Measurements from ENCODE around the gene CPM. TPM values are rescaled to one million over a fixed set of nuclear protein-coding genes. Genes with fewer than 3 reads are reported as not detected.

CPM gene
- total and polyA plus RNA-seq, 10 of the 15 experiments (the other 5 are each of a cell fraction or from before 2014, with no cell fraction given): 0.06 to 1.7 (median 0.41) TPM

DNA sequence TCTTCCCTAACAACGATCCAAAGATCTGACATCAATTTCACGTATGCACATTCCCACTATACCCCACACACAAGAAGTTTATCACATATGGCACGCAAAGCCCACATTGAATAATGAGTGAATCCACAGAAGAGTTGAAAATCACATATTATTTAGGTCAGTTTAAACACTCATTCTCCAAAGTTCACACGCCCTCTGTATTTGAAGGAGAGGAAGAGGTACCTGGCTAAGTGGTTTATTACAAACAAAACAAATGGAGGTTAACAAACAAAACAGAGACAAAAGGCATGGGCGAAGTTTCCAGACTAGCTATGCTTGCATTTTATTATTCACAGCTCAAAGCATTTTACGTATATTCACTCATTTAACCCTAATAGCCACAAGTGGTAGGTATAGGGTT is 41.8 kb downstream of the CPM start:
- Histone ChIP-seq H3K79me2 (ENCODE audit: control insufficient read depth, insufficient read depth, low read length) (no peaks in the 10 kb centered on the region), H3K27ac (ENCODE audit: control insufficient read depth, insufficient read depth) (no peak overlapping the region), H3K4me3 (no peak overlapping the region), H3K36me3 (ENCODE audit: control insufficient read depth in 2 of 2, insufficient read depth in 2 of 2, low read length in 1 of 2) (no peaks in the 10 kb centered on the region), H3K9ac (ENCODE audit: control insufficient read depth, insufficient read depth, low read length) (no peak overlapping the region), H3K9me3 (replicated peaks; ENCODE audit: control insufficient read depth, insufficient read depth, low read length) (no peaks in the 10 kb centered on the region), H3K4me2 (ENCODE audit: control insufficient read depth, insufficient read depth) (no peak overlapping the region), H4K20me1 (ENCODE audit: control insufficient read depth, insufficient read depth) (no peaks in the 10 kb centered on the region), H3K27me3 (replicated peaks in 1 of 2; ENCODE audit: control insufficient read depth in 2 of 2, insufficient read depth in 2 of 2, low read length in 1 of 2) (no peaks in the 10 kb centered on the region), H3K4me1 (ENCODE audit: control insufficient read depth, insufficient read depth, low read length) (no peaks in the 10 kb centered on the region), H2AFZ (ENCODE audit: control insufficient read depth, low read depth, low read length) (no peak overlapping the region)
- no peak for DNase-seq (ENCODE audit: low read depth, low spot score)
- ChIA-PET POLR2A (no interaction called here), RAD21 (ENCODE audit: unreplicated experiment) (no interaction called here), CTCF (no interaction called here), SMC1A (ENCODE audit: uncharacterized antibody, unreplicated experiment) (interaction anchor here (0.6 to 1.2 kb wide), 2 partner anchors 20 to 179 kb away, joined by 3 read pairs; no protein-coding TSS in a partner anchor)
- intact Hi-C loops (cut with micrococcal nuclease; ENCODE audit: unreplicated experiment) (no loop called here), in situ Hi-C loops (cut with MboI) (no loop called here)
- no peak for ATAC-seq
- no TSS peak for BruUV-seq (replicated peaks)
- 46% methylated on average over 6 of the region's 6 CpGs for WGBS (ENCODE audit: insufficient coverage, insufficient replicate concordance, low lambda C conversion rate, missing lambda C conversion rate)
- no peak for TF ChIP-seq ZSCAN29 (IDR thresholded peaks at IDR 0.05)
- no peak for TF ChIP-seq BRCA1 (IDR thresholded peaks at IDR 0.05; ENCODE audit: low read depth, low read length)
- FAIRE-seq: no peak

DNA sequence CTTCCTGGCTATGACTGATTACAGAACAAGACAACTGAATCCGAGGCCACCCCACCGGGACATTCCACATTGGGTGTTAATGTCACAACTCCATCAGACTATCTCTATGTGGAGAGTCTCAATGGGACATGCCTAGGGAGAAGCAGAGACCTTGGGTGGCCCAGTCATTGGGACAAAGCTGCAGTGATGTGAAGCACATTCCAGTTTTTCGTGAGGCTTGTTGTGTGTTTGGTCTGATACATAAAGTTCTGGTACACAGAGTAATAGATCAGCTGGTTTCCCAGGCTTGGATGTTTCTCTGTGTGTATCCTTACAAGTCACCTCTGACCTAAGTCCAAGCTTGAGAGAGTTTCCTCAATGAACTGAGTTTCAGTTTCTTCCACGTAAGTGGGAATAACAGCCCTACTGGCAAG is 42.3 kb downstream of the CPM start:
- H3K36me3 ChIP-seq (ENCODE audit: control insufficient read depth in 2 of 2, insufficient read depth in 2 of 2, low read length in 1 of 2): no peaks in the 10 kb centered on the region
- no peak for ATAC-seq
- WGBS (ENCODE audit: insufficient coverage, insufficient replicate concordance, low lambda C conversion rate, missing lambda C conversion rate): 38% methylated on average over 4 of the region's 4 CpGs
- intact Hi-C loops (cut with micrococcal nuclease; ENCODE audit: unreplicated experiment) (no loop called here), in situ Hi-C loops (cut with MboI) (no loop called here)
- ChIA-PET RAD21 (ENCODE audit: unreplicated experiment) (no interaction called here), POLR2A (no interaction called here), CTCF (interaction anchor here (0.6 kb wide), 1 partner anchor 54 kb away, joined by 3 read pairs; no protein-coding TSS in a partner anchor), SMC1A (ENCODE audit: uncharacterized antibody, unreplicated experiment) (no interaction called here)
- H3K27me3 ChIP-seq (replicated peaks in 1 of 2; ENCODE audit: control insufficient read depth in 2 of 2, insufficient read depth in 2 of 2, low read length in 1 of 2): no peaks in the 10 kb centered on the region
- BruUV-seq (replicated peaks): no TSS peak
- no peak for FAIRE-seq
- H3K4me2 ChIP-seq (ENCODE audit: control insufficient read depth, insufficient read depth): no peak overlapping the region
- no peaks in the 10 kb centered on the region for H4K20me1 ChIP-seq (ENCODE audit: control insufficient read depth, insufficient read depth)
- H3K79me2 ChIP-seq (ENCODE audit: control insufficient read depth, insufficient read depth, low read length): no peaks in the 10 kb centered on the region
- no peaks in the 10 kb centered on the region for H3K4me1 ChIP-seq (ENCODE audit: control insufficient read depth, insufficient read depth, low read length)
- DNase-seq (ENCODE audit: low read depth, low spot score): no peak
- H3K9me3 ChIP-seq (replicated peaks; ENCODE audit: control insufficient read depth, insufficient read depth, low read length): no peaks in the 10 kb centered on the region
- H3K9ac ChIP-seq (ENCODE audit: control insufficient read depth, insufficient read depth, low read length): no peak overlapping the region
- no peak overlapping the region for H3K27ac ChIP-seq (ENCODE audit: control insufficient read depth, insufficient read depth)
- no peak overlapping the region for H3K4me3 ChIP-seq
- no peak overlapping the region for H2AFZ ChIP-seq (ENCODE audit: control insufficient read depth, low read depth, low read length)
- TF ChIP-seq MXI1 (IDR thresholded peaks at IDR 0.05; ENCODE audit: low read depth, low read length): no peak
- TF ChIP-seq BHLHE40 (IDR thresholded peaks at IDR 0.05; ENCODE audit: borderline replicate concordance in 1 of 2, low read depth in 2 of 2, low read length in 1 of 2): no peak
- TF ChIP-seq, protein P1, sequence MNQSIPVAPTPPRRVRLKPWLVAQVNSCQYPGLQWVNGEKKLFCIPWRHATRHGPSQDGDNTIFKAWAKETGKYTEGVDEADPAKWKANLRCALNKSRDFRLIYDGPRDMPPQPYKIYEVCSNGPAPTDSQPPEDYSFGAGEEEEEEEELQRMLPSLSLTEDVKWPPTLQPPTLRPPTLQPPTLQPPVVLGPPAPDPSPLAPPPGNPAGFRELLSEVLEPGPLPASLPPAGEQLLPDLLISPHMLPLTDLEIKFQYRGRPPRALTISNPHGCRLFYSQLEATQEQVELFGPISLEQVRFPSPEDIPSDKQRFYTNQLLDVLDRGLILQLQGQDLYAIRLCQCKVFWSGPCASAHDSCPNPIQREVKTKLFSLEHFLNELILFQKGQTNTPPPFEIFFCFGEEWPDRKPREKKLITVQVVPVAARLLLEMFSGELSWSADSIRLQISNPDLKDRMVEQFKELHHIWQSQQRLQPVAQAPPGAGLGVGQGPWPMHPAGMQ (IDR thresholded peaks at IDR 0.05; ENCODE audit: borderline replicate concordance): no peak
- TF ChIP-seq BMI1 (IDR thresholded peaks at IDR 0.05; ENCODE audit: borderline replicate concordance): no peak
- TF ChIP-seq NR2C2 (IDR thresholded peaks at IDR 0.05; ENCODE audit: borderline replicate concordance, control insufficient read depth, insufficient read length, low read depth): no peak
- TF ChIP-seq, protein P2, sequence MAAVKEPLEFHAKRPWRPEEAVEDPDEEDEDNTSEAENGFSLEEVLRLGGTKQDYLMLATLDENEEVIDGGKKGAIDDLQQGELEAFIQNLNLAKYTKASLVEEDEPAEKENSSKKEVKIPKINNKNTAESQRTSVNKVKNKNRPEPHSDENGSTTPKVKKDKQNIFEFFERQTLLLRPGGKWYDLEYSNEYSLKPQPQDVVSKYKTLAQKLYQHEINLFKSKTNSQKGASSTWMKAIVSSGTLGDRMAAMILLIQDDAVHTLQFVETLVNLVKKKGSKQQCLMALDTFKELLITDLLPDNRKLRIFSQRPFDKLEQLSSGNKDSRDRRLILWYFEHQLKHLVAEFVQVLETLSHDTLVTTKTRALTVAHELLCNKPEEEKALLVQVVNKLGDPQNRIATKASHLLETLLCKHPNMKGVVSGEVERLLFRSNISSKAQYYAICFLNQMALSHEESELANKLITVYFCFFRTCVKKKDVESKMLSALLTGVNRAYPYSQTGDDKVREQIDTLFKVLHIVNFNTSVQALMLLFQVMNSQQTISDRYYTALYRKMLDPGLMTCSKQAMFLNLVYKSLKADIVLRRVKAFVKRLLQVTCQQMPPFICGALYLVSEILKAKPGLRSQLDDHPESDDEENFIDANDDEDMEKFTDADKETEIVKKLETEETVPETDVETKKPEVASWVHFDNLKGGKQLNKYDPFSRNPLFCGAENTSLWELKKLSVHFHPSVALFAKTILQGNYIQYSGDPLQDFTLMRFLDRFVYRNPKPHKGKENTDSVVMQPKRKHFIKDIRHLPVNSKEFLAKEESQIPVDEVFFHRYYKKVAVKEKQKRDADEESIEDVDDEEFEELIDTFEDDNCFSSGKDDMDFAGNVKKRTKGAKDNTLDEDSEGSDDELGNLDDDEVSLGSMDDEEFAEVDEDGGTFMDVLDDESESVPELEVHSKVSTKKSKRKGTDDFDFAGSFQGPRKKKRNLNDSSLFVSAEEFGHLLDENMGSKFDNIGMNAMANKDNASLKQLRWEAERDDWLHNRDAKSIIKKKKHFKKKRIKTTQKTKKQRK (IDR thresholded peaks at IDR 0.05; ENCODE audit: low read depth, low read length): no peak
- TF ChIP-seq BRCA1 (IDR thresholded peaks at IDR 0.05; ENCODE audit: low read depth, low read length): no peak
- TF ChIP-seq RB1 (IDR thresholded peaks at IDR 0.05; ENCODE audit: borderline replicate concordance): no peak
- no peak for TF ChIP-seq ZNF622 (IDR thresholded peaks at IDR 0.05)

All from GM12878 (cell line).